ENCODE data around the gene APOM. TPM values are rescaled to one million over a fixed set of nuclear protein-coding genes. Genes with fewer than 3 reads are reported as not detected.

Gene APOM
- total RNA-seq, 1 donor from 2014 or later = not detected

- DNase-seq (ENCODE audit: extremely low spot score in 2 of 2) = no peak
- Histone ChIP-seq H3K9me3 (no peaks in the 10 kb centered on the region), H3K4me3 (no peak overlapping the region), H3K27ac (no peak overlapping the region), H3K4me1 (no peaks in the 10 kb centered on the region), H3K36me3 (peaks cover 0 to 97% of the 10 kb centered on the region in 2 donors), H3K27me3 (no peaks in the 10 kb centered on the region)
- no peak for TF ChIP-seq POLR2AphosphoS5 (IDR thresholded peaks at IDR 0.05; ENCODE audit: insufficient read depth in 1 of 2, low read depth in 1 of 2)
- intact Hi-C loops (cut with DNase I) = no loop called here
These were observed 26.7 kb upstream of the APOM start for GRCh38 chr6:31629014-31629413.

DNA sequence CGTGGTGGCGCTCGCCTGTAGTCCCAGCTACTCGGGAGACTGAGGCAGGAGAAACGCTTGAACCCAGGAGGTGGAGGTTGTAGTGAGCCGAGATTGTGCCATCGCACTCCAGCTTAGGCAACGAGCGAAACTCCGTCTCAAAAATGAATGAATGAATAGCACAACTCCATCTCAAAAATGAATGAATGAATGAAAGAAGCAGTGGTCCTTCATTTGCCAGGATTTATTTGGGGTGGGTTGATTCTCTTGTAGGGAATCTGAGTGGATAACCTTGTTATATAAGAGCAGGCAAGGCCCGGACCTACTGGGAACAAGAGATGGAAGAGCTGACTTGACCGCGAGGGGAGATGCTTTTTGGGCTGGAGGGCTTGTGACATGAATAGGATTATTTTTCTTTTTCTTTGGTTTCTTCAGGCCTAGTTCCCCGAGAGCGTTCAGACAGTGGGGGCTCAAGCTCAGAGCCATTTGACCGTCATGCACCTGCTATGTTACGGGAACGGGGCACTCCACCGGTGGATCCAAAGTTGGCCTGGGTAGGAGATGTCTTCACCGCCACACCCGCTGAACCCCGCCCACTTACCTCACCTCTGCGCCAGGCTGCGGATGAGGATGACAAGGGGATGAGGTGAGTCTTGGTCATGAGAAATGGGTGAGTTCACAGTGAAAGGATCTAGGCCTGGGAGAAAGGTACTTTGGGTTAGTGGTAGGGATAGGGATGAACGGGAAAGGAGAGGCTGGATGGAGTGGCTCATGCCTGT is 25.3 kb upstream of the APOM start:
- H3K36me3 ChIP-seq = peaks cover 0 to 97% of the 10 kb centered on the region in 2 donors

GRCh38 chr6:31631209-31631608 is 24.5 kb upstream of the APOM start:
- TF ChIP-seq, protein P1, sequence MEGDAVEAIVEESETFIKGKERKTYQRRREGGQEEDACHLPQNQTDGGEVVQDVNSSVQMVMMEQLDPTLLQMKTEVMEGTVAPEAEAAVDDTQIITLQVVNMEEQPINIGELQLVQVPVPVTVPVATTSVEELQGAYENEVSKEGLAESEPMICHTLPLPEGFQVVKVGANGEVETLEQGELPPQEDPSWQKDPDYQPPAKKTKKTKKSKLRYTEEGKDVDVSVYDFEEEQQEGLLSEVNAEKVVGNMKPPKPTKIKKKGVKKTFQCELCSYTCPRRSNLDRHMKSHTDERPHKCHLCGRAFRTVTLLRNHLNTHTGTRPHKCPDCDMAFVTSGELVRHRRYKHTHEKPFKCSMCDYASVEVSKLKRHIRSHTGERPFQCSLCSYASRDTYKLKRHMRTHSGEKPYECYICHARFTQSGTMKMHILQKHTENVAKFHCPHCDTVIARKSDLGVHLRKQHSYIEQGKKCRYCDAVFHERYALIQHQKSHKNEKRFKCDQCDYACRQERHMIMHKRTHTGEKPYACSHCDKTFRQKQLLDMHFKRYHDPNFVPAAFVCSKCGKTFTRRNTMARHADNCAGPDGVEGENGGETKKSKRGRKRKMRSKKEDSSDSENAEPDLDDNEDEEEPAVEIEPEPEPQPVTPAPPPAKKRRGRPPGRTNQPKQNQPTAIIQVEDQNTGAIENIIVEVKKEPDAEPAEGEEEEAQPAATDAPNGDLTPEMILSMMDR (IDR thresholded peaks at IDR 0.05) = no peak
- TF ChIP-seq POLR2A (IDR thresholded peaks at IDR 0.05) (no peak), POLR2AphosphoS5 (IDR thresholded peaks at IDR 0.05; ENCODE audit: insufficient read depth in 1 of 2, low read depth in 1 of 2) (no peak)
- H3K9me3 ChIP-seq = no peaks in the 10 kb centered on the region
- H3K4me3 ChIP-seq = no peak overlapping the region
- no peaks in the 10 kb centered on the region for H3K4me1 ChIP-seq
- no peak overlapping the region for H3K27ac ChIP-seq
- H3K36me3 ChIP-seq = peaks cover 0 to 97% of the 10 kb centered on the region in 2 donors
- intact Hi-C loops (cut with DNase I) = no loop called here
- no peak for DNase-seq (ENCODE audit: extremely low spot score in 2 of 2)
- H3K27me3 ChIP-seq = no peaks in the 10 kb centered on the region

More for the DNA sequence above, 25.3 kb upstream of the APOM start:
- no peaks in the 10 kb centered on the region for H3K9me3 ChIP-seq
- no peaks in the 10 kb centered on the region for H3K4me1 ChIP-seq
- no peak overlapping the region for H3K27ac ChIP-seq
- TF ChIP-seq, protein P1 (IDR thresholded peaks at IDR 0.05) = no peak
- no peak for TF ChIP-seq POLR2AphosphoS5 (IDR thresholded peaks at IDR 0.05; ENCODE audit: insufficient read depth in 1 of 2, low read depth in 1 of 2)
- no peak for TF ChIP-seq POLR2A (IDR thresholded peaks at IDR 0.05)
- H3K4me3 ChIP-seq = no peak overlapping the region
- DNase-seq (ENCODE audit: extremely low spot score in 2 of 2) = no peak
- H3K27me3 ChIP-seq = no peaks in the 10 kb centered on the region
- intact Hi-C loops (cut with DNase I) = no loop called here

DNA sequence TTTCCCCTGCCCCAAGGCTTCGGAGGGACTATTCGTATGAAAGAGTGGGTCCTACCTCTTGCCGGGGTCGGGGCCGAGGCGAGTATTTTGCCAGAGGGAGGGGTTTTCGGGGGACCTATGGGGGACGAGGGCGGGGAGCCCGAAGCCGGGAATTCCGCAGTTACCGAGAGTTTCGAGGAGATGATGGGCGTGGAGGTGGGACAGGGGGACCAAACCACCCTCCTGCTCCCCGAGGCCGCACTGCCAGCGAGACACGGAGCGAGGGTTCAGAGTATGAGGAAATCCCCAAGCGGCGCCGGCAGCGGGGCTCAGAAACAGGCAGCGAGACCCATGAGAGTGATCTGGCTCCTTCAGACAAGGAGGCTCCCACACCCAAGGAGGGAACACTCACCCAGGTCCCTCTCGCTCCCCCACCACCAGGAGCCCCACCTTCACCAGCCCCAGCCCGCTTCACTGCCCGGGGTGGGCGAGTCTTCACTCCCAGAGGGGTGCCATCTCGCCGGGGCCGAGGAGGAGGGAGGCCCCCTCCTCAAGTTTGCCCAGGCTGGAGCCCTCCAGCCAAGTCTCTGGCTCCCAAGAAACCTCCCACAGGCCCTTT is 23.9 kb upstream of the APOM start:
- intact Hi-C loops (cut with DNase I) = no loop called here
- peaks cover 0 to 97% of the 10 kb centered on the region in 2 donors for H3K36me3 ChIP-seq

DNA sequence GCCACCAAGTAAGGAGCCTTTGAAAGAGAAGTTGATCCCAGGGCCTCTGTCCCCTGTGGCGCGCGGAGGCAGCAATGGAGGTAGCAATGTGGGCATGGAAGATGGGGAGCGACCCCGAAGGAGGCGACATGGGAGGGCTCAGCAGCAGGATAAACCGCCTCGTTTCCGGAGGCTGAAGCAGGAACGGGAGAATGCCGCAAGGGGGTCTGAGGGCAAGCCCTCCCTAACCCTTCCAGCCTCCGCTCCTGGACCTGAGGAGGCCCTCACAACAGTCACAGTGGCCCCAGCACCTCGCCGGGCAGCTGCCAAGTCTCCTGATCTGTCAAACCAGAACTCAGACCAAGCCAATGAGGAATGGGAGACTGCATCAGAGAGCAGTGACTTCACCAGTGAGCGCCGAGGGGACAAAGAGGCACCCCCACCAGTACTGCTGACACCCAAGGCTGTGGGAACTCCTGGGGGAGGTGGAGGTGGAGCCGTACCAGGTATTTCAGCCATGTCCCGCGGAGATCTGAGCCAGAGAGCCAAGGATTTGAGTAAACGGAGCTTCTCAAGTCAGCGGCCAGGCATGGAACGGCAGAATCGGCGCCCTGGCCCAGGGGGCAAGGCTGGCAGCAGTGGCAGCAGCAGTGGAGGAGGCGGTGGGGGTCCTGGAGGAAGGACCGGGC is 23.3 kb upstream of the APOM start:
- no peaks in the 10 kb centered on the region for H3K4me1 ChIP-seq
- no peak for DNase-seq (ENCODE audit: extremely low spot score in 2 of 2)
- peaks cover 0 to 97% of the 10 kb centered on the region in 2 donors for H3K36me3 ChIP-seq
- TF ChIP-seq, protein P1 (IDR thresholded peaks at IDR 0.05) = no peak
- TF ChIP-seq POLR2AphosphoS5 (IDR thresholded peaks at IDR 0.05; ENCODE audit: insufficient read depth in 1 of 2, low read depth in 1 of 2) = peak in 1 of 2 donors; percentile 16
- H3K4me3 ChIP-seq = no peak overlapping the region
- no peak overlapping the region for H3K27ac ChIP-seq
- H3K9me3 ChIP-seq = no peaks in the 10 kb centered on the region
- no peaks in the 10 kb centered on the region for H3K27me3 ChIP-seq
- intact Hi-C loops (cut with DNase I) = no loop called here

More for the DNA sequence above, 23.9 kb upstream of the APOM start:
- no peak for DNase-seq (ENCODE audit: extremely low spot score in 2 of 2)
- no peaks in the 10 kb centered on the region for H3K9me3 ChIP-seq
- H3K27ac ChIP-seq = no peak overlapping the region
- no peak overlapping the region for H3K4me3 ChIP-seq
- H3K27me3 ChIP-seq = no peaks in the 10 kb centered on the region
- TF ChIP-seq POLR2AphosphoS5 (IDR thresholded peaks at IDR 0.05; ENCODE audit: insufficient read depth in 1 of 2, low read depth in 1 of 2) (no peak), POLR2A (IDR thresholded peaks at IDR 0.05) (no peak)
- TF ChIP-seq, protein P1 (IDR thresholded peaks at IDR 0.05) = no peak
- no peaks in the 10 kb centered on the region for H3K4me1 ChIP-seq
